ENCODE data around the gene ANKRD52.

ANKRD52 gene

DNA sequence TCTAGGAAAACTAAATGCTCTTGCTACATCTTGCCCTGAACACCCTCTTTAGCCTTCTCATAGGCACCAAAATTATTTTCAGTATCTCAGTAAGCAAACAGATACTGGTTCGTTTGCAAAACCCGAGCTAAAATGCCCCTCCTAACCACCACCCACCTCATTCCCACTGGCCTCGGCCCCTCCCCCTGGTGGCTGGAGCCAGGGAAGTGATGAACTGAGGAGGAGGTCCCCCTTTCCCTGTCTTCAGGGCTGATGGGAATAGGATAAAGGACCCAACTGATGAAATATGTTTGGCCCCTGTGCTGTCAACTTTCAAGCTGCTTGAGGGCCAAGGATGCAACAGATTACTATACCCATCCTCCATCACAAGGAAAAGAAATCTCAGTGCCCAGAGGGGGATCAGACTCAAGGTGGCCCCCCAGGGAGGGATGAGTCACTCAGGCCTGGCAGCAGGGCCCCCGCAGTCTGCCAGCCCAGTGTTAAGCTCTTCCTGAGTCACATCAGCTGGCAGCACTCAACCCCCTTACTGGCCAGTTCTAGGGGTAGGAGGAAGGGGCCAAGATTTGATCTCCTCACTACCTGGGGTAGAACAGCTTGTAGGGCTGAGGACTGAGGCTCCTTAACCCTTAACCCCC, 1.7 kb downstream of the ANKRD52 start:
- ChIA-PET POLR2A (ENCODE audit: low non-redundant PET) (no interaction called here), CTCF (interaction anchor here (1.0 kb wide), 1 partner anchor 34 kb away, joined by 3 read pairs; the partner anchor contains the start of gene RNF41)
- DNase-seq (ENCODE audit: low spot score), result no peak
- TF ChIP-seq, protein P1, sequence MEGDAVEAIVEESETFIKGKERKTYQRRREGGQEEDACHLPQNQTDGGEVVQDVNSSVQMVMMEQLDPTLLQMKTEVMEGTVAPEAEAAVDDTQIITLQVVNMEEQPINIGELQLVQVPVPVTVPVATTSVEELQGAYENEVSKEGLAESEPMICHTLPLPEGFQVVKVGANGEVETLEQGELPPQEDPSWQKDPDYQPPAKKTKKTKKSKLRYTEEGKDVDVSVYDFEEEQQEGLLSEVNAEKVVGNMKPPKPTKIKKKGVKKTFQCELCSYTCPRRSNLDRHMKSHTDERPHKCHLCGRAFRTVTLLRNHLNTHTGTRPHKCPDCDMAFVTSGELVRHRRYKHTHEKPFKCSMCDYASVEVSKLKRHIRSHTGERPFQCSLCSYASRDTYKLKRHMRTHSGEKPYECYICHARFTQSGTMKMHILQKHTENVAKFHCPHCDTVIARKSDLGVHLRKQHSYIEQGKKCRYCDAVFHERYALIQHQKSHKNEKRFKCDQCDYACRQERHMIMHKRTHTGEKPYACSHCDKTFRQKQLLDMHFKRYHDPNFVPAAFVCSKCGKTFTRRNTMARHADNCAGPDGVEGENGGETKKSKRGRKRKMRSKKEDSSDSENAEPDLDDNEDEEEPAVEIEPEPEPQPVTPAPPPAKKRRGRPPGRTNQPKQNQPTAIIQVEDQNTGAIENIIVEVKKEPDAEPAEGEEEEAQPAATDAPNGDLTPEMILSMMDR (conservative IDR thresholded peaks at IDR 0.05; ENCODE audit: low read depth), result no peak
- H3K27ac ChIP-seq, result peak overlapping the region; percentile 90

DNA sequence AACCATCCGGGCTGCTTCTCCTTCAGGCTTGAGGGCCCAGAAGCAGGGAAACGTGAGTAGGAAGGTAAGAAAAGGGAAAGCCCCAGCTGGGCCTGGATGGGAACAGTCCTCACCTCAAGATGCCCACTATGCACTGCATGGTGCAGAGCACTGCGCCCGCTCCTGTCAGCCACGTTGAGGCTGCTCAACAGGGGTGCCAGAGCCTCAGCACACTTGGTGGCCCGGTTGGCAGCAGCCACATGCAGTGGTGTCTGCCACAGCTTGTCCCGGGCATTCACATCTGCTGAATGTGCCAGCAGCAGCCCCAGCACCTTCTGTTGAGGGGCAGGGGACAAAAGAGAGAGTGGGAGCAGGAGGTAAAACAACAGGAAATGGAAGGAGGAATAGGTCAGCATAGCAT, 2.5 kb downstream of the ANKRD52 start:
- ChIA-PET POLR2A (ENCODE audit: low non-redundant PET) (interaction anchor here (0.6 to 0.7 kb wide), 2 partner anchors 106 to 138 kb away, joined by 3 to 4 read pairs; partner anchors contain the start of gene ZC3H10), CTCF (no interaction called here)
- TF ChIP-seq, protein P1 (conservative IDR thresholded peaks at IDR 0.05; ENCODE audit: low read depth), result no peak
- peak overlapping the region; percentile 24 for H3K27ac ChIP-seq
- no peak for DNase-seq (ENCODE audit: low spot score)

DNA sequence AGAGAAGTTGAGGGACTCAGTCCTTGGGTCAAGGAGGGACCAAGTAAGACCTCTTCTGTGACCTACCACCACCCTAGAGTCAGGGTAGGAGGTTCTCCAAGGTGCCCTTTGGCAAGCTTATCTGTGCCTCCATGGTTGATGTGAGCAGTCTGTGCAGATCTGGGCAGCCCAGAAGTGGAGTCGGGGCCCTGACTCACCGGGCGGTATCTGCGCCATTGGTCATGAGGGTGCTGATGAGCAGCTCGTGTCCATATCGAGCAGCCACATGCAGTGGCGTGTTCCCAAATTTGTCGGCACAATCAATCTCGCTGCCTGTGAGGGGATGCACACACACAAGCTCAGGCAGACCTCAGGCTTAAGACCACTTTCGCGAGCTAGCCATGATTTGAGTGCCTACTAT, 5.1 kb downstream of the ANKRD52 start:
- ChIA-PET POLR2A (ENCODE audit: low non-redundant PET) (no interaction called here), CTCF (no interaction called here)
- no peak overlapping the region for H3K27ac ChIP-seq
- TF ChIP-seq, protein P1 (conservative IDR thresholded peaks at IDR 0.05; ENCODE audit: low read depth), result no peak
- no peak for DNase-seq (ENCODE audit: low spot score)

DNA sequence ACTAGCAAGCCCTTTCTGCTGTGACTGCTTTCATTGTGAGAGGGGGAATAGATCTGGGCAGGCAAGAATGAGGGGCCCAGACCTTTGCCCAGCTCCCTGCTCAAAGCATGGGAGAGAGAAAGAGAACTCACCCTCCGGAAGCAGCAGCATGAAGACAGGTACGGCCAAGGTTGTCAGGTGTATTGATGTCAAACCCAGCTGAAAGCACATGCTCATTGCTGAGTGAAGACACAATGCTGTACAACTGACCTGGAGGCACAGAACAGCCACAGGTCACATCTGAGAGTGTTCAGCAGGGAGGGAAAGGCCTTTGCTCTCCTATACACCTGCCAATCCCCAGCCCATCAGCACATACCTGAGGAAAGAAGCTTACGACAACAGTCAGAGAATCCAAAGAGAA, 5.5 kb downstream of the ANKRD52 start:
- no peak for DNase-seq (ENCODE audit: low spot score)
- no peak overlapping the region for H3K27ac ChIP-seq
- TF ChIP-seq, protein P1 (conservative IDR thresholded peaks at IDR 0.05; ENCODE audit: low read depth), result no peak
- ChIA-PET CTCF (interaction anchor here (0.6 kb wide), 1 partner anchor 46 kb away, joined by 4 read pairs; no protein-coding TSS in a partner anchor), POLR2A (ENCODE audit: low non-redundant PET) (no interaction called here)

DNA sequence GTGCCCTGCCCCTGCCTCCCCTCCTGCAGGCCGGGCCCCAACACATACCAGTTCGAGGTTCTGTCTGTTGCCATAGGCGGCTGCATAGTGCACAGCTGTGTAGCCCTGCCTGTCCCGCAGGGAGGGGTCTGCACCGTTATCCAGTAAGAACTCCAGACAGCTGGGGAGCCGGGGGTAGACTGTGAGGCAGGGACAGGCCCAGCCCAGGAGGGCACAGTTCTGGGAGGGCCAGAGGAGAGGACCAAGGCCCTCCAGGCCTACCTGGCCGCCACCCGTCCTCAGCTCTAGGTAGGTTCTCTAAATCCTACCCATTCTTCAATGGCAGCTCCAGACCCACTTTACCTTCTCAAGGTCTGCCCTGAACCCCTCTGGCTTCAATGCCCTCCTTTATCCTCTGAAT, 9.5 kb downstream of the ANKRD52 start:
- DNase-seq (ENCODE audit: low spot score), result no peak
- CTCF ChIA-PET, result interaction anchor here (0.6 to 1.4 kb wide), 2 partner anchors 9 to 67 kb away, joined by 3 to 4 read pairs; partner anchors contain the start of gene ANKRD52
- H3K27ac ChIP-seq, result peak overlapping the region; percentile 2; the same call in 1 of the 2 replicates
- POLR2A ChIA-PET (ENCODE audit: low non-redundant PET), result interaction anchor here (0.5 to 0.6 kb wide), 2 partner anchors 19 to 1523 kb away, joined by 3 to 4 read pairs; partner anchors contain the start of gene METTL1
- TF ChIP-seq, protein P1 (conservative IDR thresholded peaks at IDR 0.05; ENCODE audit: low read depth), result no peak

DNA sequence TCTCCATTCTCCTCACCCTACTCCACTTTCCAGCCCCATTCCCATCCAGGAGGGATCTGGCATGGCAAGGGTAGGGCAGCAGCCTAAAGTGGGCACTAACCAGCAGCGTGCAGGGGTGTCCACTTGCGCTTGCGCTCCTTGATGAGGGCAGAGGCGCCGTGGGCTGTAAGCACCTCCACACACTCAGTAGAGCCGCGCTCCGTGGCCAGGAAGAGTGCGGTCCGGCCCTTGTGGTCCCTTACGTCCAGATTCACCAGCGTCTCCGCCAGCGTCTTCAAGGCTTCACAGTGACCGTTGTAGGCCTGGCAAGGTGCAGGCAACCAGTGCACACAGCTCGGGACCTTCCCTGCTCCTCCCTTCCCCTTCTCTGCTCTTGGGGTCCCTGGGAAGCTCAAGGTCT, 10.3 kb downstream of the ANKRD52 start:
- CTCF ChIA-PET, result interaction anchor here (0.7 to 1.4 kb wide), 2 partner anchors 10 to 128 kb away, joined by 4 read pairs; partner anchors contain the start of gene ANKRD52
- DNase-seq (ENCODE audit: low spot score), result no peak
- H3K27ac ChIP-seq, result 0 out of 2 replicates have a peak overlapping the region, but pooled peaks have one; percentile 4
- POLR2A ChIA-PET (ENCODE audit: low non-redundant PET), result interaction anchor here (0.5 to 0.6 kb wide), 2 partner anchors 19 to 1524 kb away, joined by 3 to 4 read pairs; partner anchors contain the start of gene METTL1
- TF ChIP-seq, protein P1 (conservative IDR thresholded peaks at IDR 0.05; ENCODE audit: low read depth), result no peak
